Measurements from ENCODE around the gene CTPS1.
A peak's percentile ranks its signal among the peaks of the same experiment; 100 is the strongest.

The CTPS1 gene

GRCh38 chr1:40977716-40978115 is 1.8 kb upstream of the CTPS1 start:
- peaks cover 20% of the 10 kb centered on the region for H3K4me1 Mint-ChIP-seq
- H3K4me3 Mint-ChIP-seq, result no peak overlapping the region
- DNase-seq (ENCODE audit: low spot score in 2 of 2) (no peak), ATAC-seq (replicated peaks; ENCODE audit: extremely low read depth, poor library complexity, severe bottlenecking) (no peak)
- H3K27me3 Mint-ChIP-seq, result no peaks in the 10 kb centered on the region
- H3K27ac Mint-ChIP-seq (ENCODE audit: low read depth), result no peak overlapping the region
- H3K36me3 Mint-ChIP-seq (ENCODE audit: insufficient read depth), result peaks cover 17% of the 10 kb centered on the region
- H3K9me3 Mint-ChIP-seq, result no peaks in the 10 kb centered on the region

DNA sequence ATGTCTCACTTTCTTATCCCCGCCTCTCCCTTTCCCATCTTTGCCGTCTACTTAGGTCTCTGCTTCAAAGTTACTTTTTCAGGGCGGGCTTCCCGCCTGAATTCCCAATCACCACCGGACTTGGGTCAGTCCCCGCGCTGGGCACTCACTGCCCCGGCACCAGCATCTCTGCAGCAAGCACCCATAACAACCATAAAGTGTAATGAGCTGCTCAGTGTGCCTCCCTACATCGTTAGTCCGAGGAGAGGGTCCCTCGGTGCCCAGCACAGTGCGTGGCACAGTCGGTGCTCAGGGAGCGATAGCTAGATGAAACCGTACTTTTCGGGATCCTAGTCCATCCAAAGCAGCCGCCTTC is 633 bp upstream of the CTPS1 start:
- H3K4me3 Mint-ChIP-seq, result peak overlapping the region; percentile 78
- H3K9me3 Mint-ChIP-seq, result no peaks in the 10 kb centered on the region
- peaks cover 20% of the 10 kb centered on the region for H3K4me1 Mint-ChIP-seq
- H3K27ac Mint-ChIP-seq (ENCODE audit: low read depth), result peak overlapping the region; percentile 89
- peak in 1 of 2 donors; percentile 19 for DNase-seq (ENCODE audit: low spot score in 2 of 2)
- H3K36me3 Mint-ChIP-seq (ENCODE audit: insufficient read depth), result peaks cover 20% of the 10 kb centered on the region
- no peaks in the 10 kb centered on the region for H3K27me3 Mint-ChIP-seq
- ATAC-seq (replicated peaks; ENCODE audit: extremely low read depth, poor library complexity, severe bottlenecking), result no peak

DNA sequence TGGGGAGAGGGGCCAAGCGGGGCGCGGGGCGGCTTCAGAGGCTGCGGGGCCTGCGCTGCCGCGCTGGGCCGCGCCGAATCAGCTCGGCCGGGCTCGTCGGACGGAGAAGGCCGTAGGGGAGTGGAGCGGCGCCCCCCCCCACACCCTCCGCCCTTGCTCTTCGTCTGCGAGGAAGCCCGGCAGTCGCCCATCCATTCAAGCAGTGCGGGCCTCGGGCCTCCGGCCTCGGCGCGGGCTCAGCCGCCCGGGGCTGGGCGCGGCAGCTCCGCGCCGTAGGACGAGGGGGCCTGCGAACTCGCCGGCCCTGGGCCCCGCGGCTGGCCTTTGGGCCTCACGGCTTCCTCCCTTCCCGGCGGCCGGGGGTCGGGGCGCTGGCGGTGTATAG is 564 bp downstream of the CTPS1 start:
- Mint-ChIP-seq H3K4me3 (peak overlapping the region; percentile 78), H3K27ac (ENCODE audit: low read depth) (peak overlapping the region; percentile 89), H3K36me3 (ENCODE audit: insufficient read depth) (peaks cover 27% of the 10 kb centered on the region)

DNA sequence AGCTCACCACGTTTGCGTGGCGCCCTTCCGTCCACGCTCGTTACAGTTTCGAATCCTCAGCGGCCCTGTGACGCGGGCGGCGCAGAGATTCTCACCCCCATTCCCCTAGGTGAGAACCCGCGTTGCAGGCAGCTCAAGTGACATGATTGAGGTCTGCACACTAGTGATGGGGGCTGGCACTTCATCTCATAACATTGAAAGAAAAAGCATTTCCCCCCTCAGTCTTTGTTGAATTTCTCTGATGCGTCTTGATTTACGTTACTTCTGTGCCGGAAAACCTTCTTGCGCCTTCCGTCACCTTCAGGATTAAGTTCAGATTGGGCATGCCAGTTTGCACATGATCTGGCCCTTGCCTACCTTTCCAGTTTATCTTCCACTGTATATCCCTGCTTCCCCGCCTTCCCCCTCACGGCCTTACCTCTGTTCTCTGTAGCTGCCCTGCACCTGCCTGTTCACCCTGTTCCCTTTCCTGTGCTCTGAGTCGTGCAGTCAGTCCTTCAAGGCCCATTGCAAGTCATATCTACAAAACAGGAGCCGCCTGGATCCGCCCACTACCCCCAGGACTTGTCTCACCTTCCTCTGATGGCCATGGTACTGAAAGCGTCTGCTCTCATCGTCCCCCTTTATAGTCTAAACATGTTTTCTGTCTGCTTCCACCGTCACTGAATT is 1.1 kb downstream of the CTPS1 start:
- Mint-ChIP-seq H3K27ac (ENCODE audit: low read depth) (peak overlapping the region; percentile 89), H3K4me3 (peak overlapping the region; percentile 78), H3K4me1 (peaks cover 20% of the 10 kb centered on the region), H3K36me3 (ENCODE audit: insufficient read depth) (peaks cover 30% of the 10 kb centered on the region), H3K9me3 (no peaks in the 10 kb centered on the region), H3K27me3 (no peaks in the 10 kb centered on the region)
- ATAC-seq (replicated peaks; ENCODE audit: extremely low read depth, poor library complexity, severe bottlenecking) (peak; percentile 69), DNase-seq (ENCODE audit: low spot score in 2 of 2) (peak; percentile 63 to 78)

More for the DNA sequence above, 564 bp downstream of the CTPS1 start:
- ATAC-seq (replicated peaks; ENCODE audit: extremely low read depth, poor library complexity, severe bottlenecking) (peak; percentile 25), DNase-seq (ENCODE audit: low spot score in 2 of 2) (no peak)
- peaks cover 20% of the 10 kb centered on the region for H3K4me1 Mint-ChIP-seq
- H3K27me3 Mint-ChIP-seq, result no peaks in the 10 kb centered on the region
- no peaks in the 10 kb centered on the region for H3K9me3 Mint-ChIP-seq

DNA sequence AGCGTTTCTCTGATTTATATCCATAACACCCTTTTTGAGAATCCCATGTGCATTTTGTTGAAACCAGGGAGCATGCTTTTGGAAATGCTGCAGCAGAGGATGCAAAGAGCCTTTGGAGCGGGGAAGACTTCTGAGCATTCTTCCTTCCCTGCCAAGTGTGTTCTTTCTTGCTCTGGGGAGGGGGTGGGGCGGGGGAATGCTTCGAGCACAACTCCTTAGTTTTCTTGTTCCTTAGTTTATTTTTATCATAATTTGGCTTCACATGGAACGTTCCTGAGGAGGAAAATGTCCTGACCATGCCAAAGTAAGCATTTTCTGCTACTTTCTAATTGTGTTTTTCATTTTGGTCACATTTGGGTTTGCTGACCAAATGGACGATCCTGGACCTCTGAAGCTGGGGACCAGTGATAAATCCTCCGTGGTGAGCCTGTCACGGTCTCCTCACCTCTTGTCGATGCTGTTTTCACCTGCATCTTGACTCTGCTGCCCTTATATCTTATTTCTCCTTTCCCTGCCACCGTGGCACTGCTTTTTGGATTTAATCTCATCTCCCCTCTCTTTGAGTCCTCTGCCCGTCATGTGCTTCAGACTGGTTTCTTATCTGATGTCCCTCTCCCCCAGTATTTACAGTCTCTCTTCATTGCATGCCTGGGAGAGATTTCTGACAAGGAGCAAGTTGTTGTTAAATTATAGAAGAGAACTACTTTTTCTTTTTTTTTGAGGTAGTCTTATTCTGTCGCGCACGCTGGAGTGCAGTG is 2.4 kb downstream of the CTPS1 start:
- peaks cover 20% of the 10 kb centered on the region for H3K4me1 Mint-ChIP-seq
- ATAC-seq (replicated peaks; ENCODE audit: extremely low read depth, poor library complexity, severe bottlenecking), result no peak
- DNase-seq (ENCODE audit: low spot score in 2 of 2), result no peak
- peaks cover 36% of the 10 kb centered on the region for H3K36me3 Mint-ChIP-seq (ENCODE audit: insufficient read depth)
- peak overlapping the region; percentile 89 for H3K27ac Mint-ChIP-seq (ENCODE audit: low read depth)
- peak overlapping the region; percentile 14 for H3K4me3 Mint-ChIP-seq
- no peaks in the 10 kb centered on the region for H3K27me3 Mint-ChIP-seq
- no peaks in the 10 kb centered on the region for H3K9me3 Mint-ChIP-seq

GRCh38 chr1:40982721-40983120 is 3.2 kb downstream of the CTPS1 start:
- no peak overlapping the region for H3K27ac Mint-ChIP-seq (ENCODE audit: low read depth)
- H3K4me3 Mint-ChIP-seq, result no peak overlapping the region
- no peak for DNase-seq (ENCODE audit: low spot score in 2 of 2)
- H3K9me3 Mint-ChIP-seq, result no peaks in the 10 kb centered on the region
- peaks cover 44% of the 10 kb centered on the region for H3K36me3 Mint-ChIP-seq (ENCODE audit: insufficient read depth)
- no peaks in the 10 kb centered on the region for H3K27me3 Mint-ChIP-seq
- H3K4me1 Mint-ChIP-seq, result peaks cover 20% of the 10 kb centered on the region
- ATAC-seq (replicated peaks; ENCODE audit: extremely low read depth, poor library complexity, severe bottlenecking), result no peak

DNA sequence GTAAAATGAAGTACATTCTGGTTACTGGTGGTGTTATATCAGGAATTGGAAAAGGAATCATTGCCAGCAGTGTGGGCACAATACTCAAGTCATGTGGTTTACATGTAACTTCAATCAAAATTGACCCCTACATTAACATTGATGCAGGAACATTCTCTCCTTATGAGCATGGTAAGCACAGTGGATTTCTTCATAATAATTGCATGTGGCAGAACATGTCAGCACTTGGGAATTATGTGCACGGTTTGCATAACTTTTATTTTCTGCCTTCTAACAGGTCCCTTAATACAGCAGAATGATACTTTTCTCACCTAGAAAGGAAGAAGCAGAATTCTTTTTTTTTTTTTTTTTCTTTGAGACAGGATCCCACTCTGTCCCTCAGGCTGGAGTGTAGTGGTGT is 3.8 kb downstream of the CTPS1 start:
- no peaks in the 10 kb centered on the region for H3K9me3 Mint-ChIP-seq
- no peak overlapping the region for H3K4me3 Mint-ChIP-seq
- H3K4me1 Mint-ChIP-seq, result peaks cover 20% of the 10 kb centered on the region
- H3K36me3 Mint-ChIP-seq (ENCODE audit: insufficient read depth), result peaks cover 43% of the 10 kb centered on the region
- DNase-seq (ENCODE audit: low spot score in 2 of 2), result no peak
- no peaks in the 10 kb centered on the region for H3K27me3 Mint-ChIP-seq
- H3K27ac Mint-ChIP-seq (ENCODE audit: low read depth), result no peak overlapping the region
- ATAC-seq (replicated peaks; ENCODE audit: extremely low read depth, poor library complexity, severe bottlenecking), result no peak

DNA sequence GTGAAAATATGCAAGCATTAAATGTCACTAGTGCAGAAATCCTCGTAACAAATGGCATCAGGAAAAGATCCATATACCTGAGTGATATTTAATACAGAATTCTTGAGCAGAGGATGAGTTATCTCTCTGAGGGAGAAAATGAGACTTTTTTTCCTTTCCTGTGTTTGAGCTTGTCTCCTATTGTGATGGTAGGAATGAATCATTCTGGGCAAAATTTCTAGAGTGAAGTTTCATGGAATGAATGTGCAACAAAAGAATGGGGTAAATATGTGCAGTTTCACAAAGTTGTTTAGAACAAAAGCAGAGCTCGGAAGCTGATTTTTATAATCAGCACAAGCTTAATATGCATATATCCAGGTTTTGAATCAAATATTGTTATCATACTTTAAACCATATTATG is 4.6 kb downstream of the CTPS1 start:
- Mint-ChIP-seq H3K27ac (ENCODE audit: low read depth) (no peak overlapping the region), H3K9me3 (no peaks in the 10 kb centered on the region), H3K27me3 (no peaks in the 10 kb centered on the region), H3K36me3 (ENCODE audit: insufficient read depth) (peaks cover 49% of the 10 kb centered on the region), H3K4me3 (no peak overlapping the region), H3K4me1 (peaks cover 20% of the 10 kb centered on the region)
- ATAC-seq (replicated peaks; ENCODE audit: extremely low read depth, poor library complexity, severe bottlenecking) (no peak), DNase-seq (ENCODE audit: low spot score in 2 of 2) (no peak)

DNA sequence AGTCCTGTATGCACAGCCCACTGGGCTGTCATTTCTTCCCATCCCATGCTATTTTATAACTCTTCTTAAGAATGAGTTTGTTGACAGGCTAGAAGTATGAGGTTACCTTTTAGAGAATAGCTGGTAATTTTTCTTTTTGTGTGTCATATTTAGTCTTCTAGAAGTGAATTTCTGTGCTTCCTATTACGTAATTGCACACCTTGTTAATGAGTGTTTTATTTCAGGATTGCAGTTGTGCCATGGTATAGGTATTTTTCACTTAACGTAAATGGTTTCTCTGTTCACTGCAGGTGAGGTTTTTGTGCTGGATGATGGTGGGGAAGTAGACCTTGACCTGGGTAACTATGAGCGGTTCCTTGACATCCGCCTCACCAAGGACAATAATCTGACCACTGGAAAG is 5.0 kb downstream of the CTPS1 start:
- no peak overlapping the region for H3K4me3 Mint-ChIP-seq
- H3K27me3 Mint-ChIP-seq, result no peaks in the 10 kb centered on the region
- H3K27ac Mint-ChIP-seq (ENCODE audit: low read depth), result no peak overlapping the region
- H3K4me1 Mint-ChIP-seq, result peaks cover 20% of the 10 kb centered on the region
- DNase-seq (ENCODE audit: low spot score in 2 of 2) (no peak), ATAC-seq (replicated peaks; ENCODE audit: extremely low read depth, poor library complexity, severe bottlenecking) (no peak)
- H3K36me3 Mint-ChIP-seq (ENCODE audit: insufficient read depth), result peaks cover 53% of the 10 kb centered on the region
- H3K9me3 Mint-ChIP-seq, result no peaks in the 10 kb centered on the region

DNA sequence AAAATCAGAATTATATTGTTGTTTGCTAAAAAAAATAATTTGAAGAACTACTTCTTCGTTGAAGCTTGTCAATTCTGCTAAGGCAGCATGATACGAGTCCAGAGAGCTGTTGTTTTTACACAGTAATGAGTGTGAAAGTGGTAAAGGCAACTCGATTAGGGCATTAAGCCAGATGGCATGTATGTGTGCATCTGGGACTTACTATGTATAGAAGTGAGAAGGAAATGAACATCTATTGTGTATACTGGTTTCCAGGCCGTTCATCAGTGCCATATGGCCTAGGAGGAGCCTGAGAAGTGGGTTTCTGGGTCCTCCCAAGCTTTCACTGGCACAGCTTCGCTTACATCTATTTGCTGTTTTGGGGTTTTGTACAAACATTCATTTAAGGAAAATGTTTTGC is 5.7 kb downstream of the CTPS1 start:
- no peak for ATAC-seq (replicated peaks; ENCODE audit: extremely low read depth, poor library complexity, severe bottlenecking)
- no peak for DNase-seq (ENCODE audit: low spot score in 2 of 2)
- Mint-ChIP-seq H3K27ac (ENCODE audit: low read depth) (no peak overlapping the region), H3K27me3 (no peaks in the 10 kb centered on the region), H3K4me3 (no peak overlapping the region), H3K4me1 (peaks cover 20% of the 10 kb centered on the region), H3K9me3 (no peaks in the 10 kb centered on the region), H3K36me3 (ENCODE audit: insufficient read depth) (peaks cover 54% of the 10 kb centered on the region)

GRCh38 chr1:40985875-40986274 is 6.4 kb downstream of the CTPS1 start:
- Mint-ChIP-seq H3K27ac (ENCODE audit: low read depth) (no peak overlapping the region), H3K9me3 (no peaks in the 10 kb centered on the region), H3K27me3 (no peaks in the 10 kb centered on the region), H3K4me1 (peaks cover 13% of the 10 kb centered on the region), H3K4me3 (no peak overlapping the region), H3K36me3 (ENCODE audit: insufficient read depth) (peaks cover 55% of the 10 kb centered on the region)
- DNase-seq (ENCODE audit: low spot score in 2 of 2) (no peak), ATAC-seq (replicated peaks; ENCODE audit: extremely low read depth, poor library complexity, severe bottlenecking) (no peak)

- ATAC-seq (replicated peaks; ENCODE audit: extremely low read depth, poor library complexity, severe bottlenecking), result no peak
- peaks cover 58% of the 10 kb centered on the region for H3K36me3 Mint-ChIP-seq (ENCODE audit: insufficient read depth)
- no peaks in the 10 kb centered on the region for H3K9me3 Mint-ChIP-seq
- H3K27me3 Mint-ChIP-seq, result no peaks in the 10 kb centered on the region
- peaks cover 8% of the 10 kb centered on the region for H3K4me1 Mint-ChIP-seq
- H3K27ac Mint-ChIP-seq (ENCODE audit: low read depth), result peak overlapping the region; percentile 2
- no peak for DNase-seq (ENCODE audit: low spot score in 2 of 2)
- no peak overlapping the region for H3K4me3 Mint-ChIP-seq
Observed at GRCh38 chr1:40986328-40986783, 6.9 kb downstream of the CTPS1 start.

- no peak for ATAC-seq (replicated peaks; ENCODE audit: extremely low read depth, poor library complexity, severe bottlenecking)
- Mint-ChIP-seq H3K27ac (ENCODE audit: low read depth) (no peak overlapping the region), H3K9me3 (no peaks in the 10 kb centered on the region), H3K36me3 (ENCODE audit: insufficient read depth) (peaks cover 64% of the 10 kb centered on the region), H3K4me3 (no peak overlapping the region), H3K27me3 (no peaks in the 10 kb centered on the region), H3K4me1 (peaks cover 4% of the 10 kb centered on the region)
- DNase-seq (ENCODE audit: low spot score in 2 of 2), result no peak
Observed at GRCh38 chr1:40986956-40987355, 7.5 kb downstream of the CTPS1 start.
